ENCODE results near the gene LAMA2. TPM values are rescaled to one million over a fixed set of nuclear protein-coding genes. Genes with fewer than 3 reads are reported as not detected.
A peak's percentile ranks its signal among the peaks of the same experiment; 100 is the strongest.

LAMA2 gene
- total and polyA plus RNA-seq, 2 donors (not counting 3 experiments of a cell fraction or from before 2014, with no cell fraction given) = 0.51 to 0.75 TPM

DNA sequence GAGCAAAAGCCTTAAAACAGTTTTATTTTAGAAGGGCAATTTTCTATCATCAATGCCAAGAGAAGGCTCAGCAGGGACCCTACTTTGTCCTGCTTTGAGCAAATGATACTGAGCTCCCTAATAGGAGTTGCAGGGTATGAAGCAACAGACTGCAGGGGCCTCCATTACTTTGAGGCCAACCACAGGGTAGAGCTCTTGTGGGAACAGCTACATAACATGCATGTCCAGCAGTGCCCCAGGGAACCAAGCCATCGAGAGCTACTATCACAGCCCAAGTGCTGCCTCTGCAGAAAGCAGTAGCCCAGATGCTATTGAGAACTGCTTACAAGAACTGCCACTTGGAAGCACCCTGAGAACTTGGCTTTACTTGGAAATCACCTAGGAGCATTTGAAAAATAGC lies 222.1 kb downstream of the LAMA2 start:
- Histone ChIP-seq H3K9me1 (replicated peaks; ENCODE audit: control insufficient read depth, extremely low read depth, insufficient read depth, low read length) (no peaks in the 10 kb centered on the region), H3K9ac (replicated peaks; ENCODE audit: extremely low read depth, insufficient read depth, low read length) (no peak overlapping the region), H4K20me1 (replicated peaks; ENCODE audit: control insufficient read depth, extremely low read depth, insufficient read depth, low read length) (no peaks in the 10 kb centered on the region), H3K36me3 (ENCODE audit: control insufficient read depth in 2 of 2, extremely low read depth in 1 of 2, insufficient read depth in 2 of 2, low read length in 2 of 2) (no peaks in the 10 kb centered on the region), H3K4me1 (ENCODE audit: control insufficient read depth, extremely low read depth, insufficient read depth, low read length) (peaks cover 7% of the 10 kb centered on the region), H3K27me3 (ENCODE audit: control insufficient read depth in 2 of 2, insufficient read depth in 2 of 2, low read length in 2 of 2) (no peaks in the 10 kb centered on the region), H2AFZ (ENCODE audit: low read depth, low read length) (no peak overlapping the region), H3K4me2 (ENCODE audit: insufficient read depth, low read length) (no peak overlapping the region), H3K79me2 (ENCODE audit: control insufficient read depth, insufficient read depth, low read length) (no peaks in the 10 kb centered on the region), H3K9me3 (replicated peaks; ENCODE audit: control insufficient read depth, insufficient read depth, low read length) (no peaks in the 10 kb centered on the region), H3K27ac (ENCODE audit: insufficient read depth, low read depth, low read length) (peak overlapping the region; percentile 12), H3K4me3 (replicated peaks in 1 of 3; ENCODE audit: insufficient read depth in 1 of 3, low read depth in 1 of 3, low read length in 3 of 3) (no peak overlapping the region)
- dilution Hi-C loops (cut with MboI; ENCODE audit: extremely low pct_ligation_motif_present, low sequenced_read_pairs) = no loop called here
- FAIRE-seq (no peak), DNase-seq (ENCODE audit: low read depth, low spot score) (no peak)
- TF ChIP-seq, protein P1, sequence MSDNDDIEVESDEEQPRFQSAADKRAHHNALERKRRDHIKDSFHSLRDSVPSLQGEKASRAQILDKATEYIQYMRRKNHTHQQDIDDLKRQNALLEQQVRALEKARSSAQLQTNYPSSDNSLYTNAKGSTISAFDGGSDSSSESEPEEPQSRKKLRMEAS (IDR thresholded peaks at IDR 0.05; ENCODE audit: insufficient read depth, insufficient read length) = no peak
- TF ChIP-seq MYC (IDR thresholded peaks at IDR 0.05; ENCODE audit: low read depth, low read length) (no peak), FOS (IDR thresholded peaks at IDR 0.05; ENCODE audit: borderline replicate concordance, insufficient read depth, low read length) (no peak), EZH2 (IDR thresholded peaks at IDR 0.05; ENCODE audit: borderline replicate concordance, low read depth, low read length, severe bottlenecking) (no peak), POLR2A (IDR thresholded peaks at IDR 0.05; ENCODE audit: low read depth, low read length) (no peak), POLR2AphosphoS5 (IDR thresholded peaks at IDR 0.05; ENCODE audit: insufficient read depth, low read depth, low read length) (no peak)
- intact Hi-C loops (cut with micrococcal nuclease) = no loop called here
- no TSS peak for BruUV-seq (replicated peaks)
- POLR2A ChIA-PET = interaction anchor here (0.5 kb wide), 1 partner anchor 148 kb away, joined by 8 read pairs; no protein-coding TSS in a partner anchor
- CTCF ChIA-PET = interaction anchor here (0.9 to 1.4 kb wide), 4 partner anchors 9 to 29 kb away, joined by 3 to 5 read pairs (median 4); no protein-coding TSS in a partner anchor

DNA sequence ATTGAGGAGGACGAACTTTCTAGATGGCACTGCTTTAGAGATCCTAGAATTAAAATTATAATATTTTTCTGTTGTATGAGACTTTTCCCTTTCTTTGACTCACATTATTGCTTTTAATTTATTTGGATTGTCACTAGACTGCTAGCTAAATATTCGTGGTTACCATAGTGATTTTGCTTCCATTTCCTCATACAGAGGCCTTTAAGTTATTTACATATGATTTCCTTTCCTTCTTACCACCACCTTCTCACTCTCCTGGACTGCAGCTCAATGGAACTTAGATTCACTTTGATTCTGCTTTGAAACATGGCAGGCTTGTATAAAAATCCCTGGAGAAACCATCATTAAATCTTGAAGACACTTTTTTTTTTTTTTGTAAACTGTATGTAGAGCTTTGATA lies 222.9 kb downstream of the LAMA2 start:
- Histone ChIP-seq H3K9me1 (replicated peaks; ENCODE audit: control insufficient read depth, extremely low read depth, insufficient read depth, low read length) (no peaks in the 10 kb centered on the region), H3K9ac (replicated peaks; ENCODE audit: extremely low read depth, insufficient read depth, low read length) (no peak overlapping the region), H3K79me2 (ENCODE audit: control insufficient read depth, insufficient read depth, low read length) (no peaks in the 10 kb centered on the region), H3K4me1 (ENCODE audit: control insufficient read depth, extremely low read depth, insufficient read depth, low read length) (peaks cover 7% of the 10 kb centered on the region), H2AFZ (ENCODE audit: low read depth, low read length) (no peak overlapping the region), H3K27ac (ENCODE audit: insufficient read depth, low read depth, low read length) (no peak overlapping the region), H3K4me3 (replicated peaks in 1 of 3; ENCODE audit: insufficient read depth in 1 of 3, low read depth in 1 of 3, low read length in 3 of 3) (no peak overlapping the region), H3K4me2 (ENCODE audit: insufficient read depth, low read length) (no peak overlapping the region), H3K27me3 (ENCODE audit: control insufficient read depth in 2 of 2, insufficient read depth in 2 of 2, low read length in 2 of 2) (no peaks in the 10 kb centered on the region), H3K36me3 (ENCODE audit: control insufficient read depth in 2 of 2, extremely low read depth in 1 of 2, insufficient read depth in 2 of 2, low read length in 2 of 2) (no peaks in the 10 kb centered on the region), H4K20me1 (replicated peaks; ENCODE audit: control insufficient read depth, extremely low read depth, insufficient read depth, low read length) (no peaks in the 10 kb centered on the region), H3K9me3 (replicated peaks; ENCODE audit: control insufficient read depth, insufficient read depth, low read length) (no peaks in the 10 kb centered on the region)
- intact Hi-C loops (cut with micrococcal nuclease) = no loop called here
- DNase-seq (ENCODE audit: low read depth, low spot score) (no peak), FAIRE-seq (no peak)
- BruUV-seq (replicated peaks) = no TSS peak
- TF ChIP-seq JUN (IDR thresholded peaks at IDR 0.05; ENCODE audit: borderline replicate concordance, insufficient read depth, insufficient read length, low read depth) (no peak), FOS (IDR thresholded peaks at IDR 0.05; ENCODE audit: borderline replicate concordance, insufficient read depth, low read length) (no peak), EZH2 (IDR thresholded peaks at IDR 0.05; ENCODE audit: borderline replicate concordance, low read depth, low read length, severe bottlenecking) (no peak), POLR2A (IDR thresholded peaks at IDR 0.05; ENCODE audit: low read depth, low read length) (no peak), MYC (IDR thresholded peaks at IDR 0.05; ENCODE audit: low read depth, low read length) (no peak), POLR2AphosphoS5 (IDR thresholded peaks at IDR 0.05; ENCODE audit: insufficient read depth, low read depth, low read length) (no peak), GATA2 (IDR thresholded peaks at IDR 0.05; ENCODE audit: insufficient read depth, insufficient read length, low read depth, low read length) (no peak)
- TF ChIP-seq, protein P2, sequence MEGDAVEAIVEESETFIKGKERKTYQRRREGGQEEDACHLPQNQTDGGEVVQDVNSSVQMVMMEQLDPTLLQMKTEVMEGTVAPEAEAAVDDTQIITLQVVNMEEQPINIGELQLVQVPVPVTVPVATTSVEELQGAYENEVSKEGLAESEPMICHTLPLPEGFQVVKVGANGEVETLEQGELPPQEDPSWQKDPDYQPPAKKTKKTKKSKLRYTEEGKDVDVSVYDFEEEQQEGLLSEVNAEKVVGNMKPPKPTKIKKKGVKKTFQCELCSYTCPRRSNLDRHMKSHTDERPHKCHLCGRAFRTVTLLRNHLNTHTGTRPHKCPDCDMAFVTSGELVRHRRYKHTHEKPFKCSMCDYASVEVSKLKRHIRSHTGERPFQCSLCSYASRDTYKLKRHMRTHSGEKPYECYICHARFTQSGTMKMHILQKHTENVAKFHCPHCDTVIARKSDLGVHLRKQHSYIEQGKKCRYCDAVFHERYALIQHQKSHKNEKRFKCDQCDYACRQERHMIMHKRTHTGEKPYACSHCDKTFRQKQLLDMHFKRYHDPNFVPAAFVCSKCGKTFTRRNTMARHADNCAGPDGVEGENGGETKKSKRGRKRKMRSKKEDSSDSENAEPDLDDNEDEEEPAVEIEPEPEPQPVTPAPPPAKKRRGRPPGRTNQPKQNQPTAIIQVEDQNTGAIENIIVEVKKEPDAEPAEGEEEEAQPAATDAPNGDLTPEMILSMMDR (IDR thresholded peaks at IDR 0.05; ENCODE audit: extremely low read depth in 1 of 2, insufficient read depth in 1 of 2, low read depth in 1 of 2, low read length in 2 of 2) = no peak
- TF ChIP-seq, protein P1 (IDR thresholded peaks at IDR 0.05; ENCODE audit: insufficient read depth, insufficient read length) = no peak
- dilution Hi-C loops (cut with MboI; ENCODE audit: extremely low pct_ligation_motif_present, low sequenced_read_pairs) = no loop called here
- ChIA-PET CTCF (interaction anchor here (1.4 to 2.0 kb wide), 2 partner anchors 8 to 10 kb away, joined by 4 to 5 read pairs; no protein-coding TSS in a partner anchor), POLR2A (no interaction called here)

Data from endothelial cell of umbilical vein (primary cell).